ENCODE data around the gene JCHAIN.
"Not testable (repeated sequence)": the region's sequence is repeated elsewhere in the genome, so short reads cannot be mapped to it uniquely, and the experiment has no call there.

The JCHAIN gene

GRCh38 chr4:70687821-70688794, 21.8 kb upstream of the JCHAIN start, which contains the start of gene UTP3:
Gene UTP3 (plus strand): TSS chr4:70688532. CDS start chr4:70688678, 146 bp downstream.
- DNase-seq, result peak; percentile 97

- DNase-seq, result no peak
These were observed 21.1 kb upstream of the JCHAIN start for GRCh38 chr4:70687392-70687791.

GRCh38 chr4:70682142-70682541, 15.8 kb upstream of the JCHAIN start:
- DNase-seq, result not testable (repeated sequence)

- no peak for DNase-seq
These were observed 15.4 kb upstream of the JCHAIN start for GRCh38 chr4:70681704-70682103.

GRCh38 chr4:70680934-70681333, 14.6 kb upstream of the JCHAIN start:
- no peak for DNase-seq

- DNase-seq, result no peak
These were observed 12.2 kb upstream of the JCHAIN start for GRCh38 chr4:70678383-70678999.

GRCh38 chr4:70676554-70677090, 10.3 kb upstream of the JCHAIN start:
- no peak for DNase-seq

GRCh38 chr4:70674731-70675130, 8.4 kb upstream of the JCHAIN start:
- no peak for DNase-seq

- DNase-seq, result no peak
These were observed 7.9 kb upstream of the JCHAIN start for GRCh38 chr4:70674191-70674590.

- no peak for DNase-seq
These were observed 4.8 kb upstream of the JCHAIN start for GRCh38 chr4:70671091-70671490.

GRCh38 chr4:70670332-70671014, 4.2 kb upstream of the JCHAIN start:
- no peak for DNase-seq

GRCh38 chr4:70667740-70668535, 1.6 kb upstream of the JCHAIN start:
- no peak for DNase-seq

- DNase-seq, result not testable (repeated sequence)
These were observed 4.9 kb downstream of the JCHAIN start for GRCh38 chr4:70661309-70661922.

GRCh38 chr4:70660106-70660505, 6.2 kb downstream of the JCHAIN start:
- DNase-seq, result no peak

GRCh38 chr4:70658418-70658817, 7.9 kb downstream of the JCHAIN start:
- DNase-seq, result no peak

- DNase-seq, result no peak
These were observed 9.0 kb downstream of the JCHAIN start for GRCh38 chr4:70657326-70657725.

- no peak for DNase-seq
These were observed 11.7 kb downstream of the JCHAIN start for GRCh38 chr4:70654605-70655011.

GRCh38 chr4:70651864-70652506, 14.3 kb downstream of the JCHAIN start:
- DNase-seq, result peak; percentile 19

- not testable (repeated sequence) for DNase-seq
These were observed 15.6 kb downstream of the JCHAIN start for GRCh38 chr4:70650741-70651140.

- no peak for DNase-seq
These were observed 26.1 kb downstream of the JCHAIN start for GRCh38 chr4:70640192-70640591.

GRCh38 chr4:70637239-70637913, 28.9 kb downstream of the JCHAIN start:
- DNase-seq, result no peak

Data from NCI-H1694 (cell line).